Gastrocnemius medialis (tissue), 4 donors: ENCODE data around the gene ITGB2. TPM values are rescaled to one million over a fixed set of nuclear protein-coding genes. Genes with fewer than 3 reads are reported as not detected.

ENCODE experiments used
- ATAC-seq, 2 donors: fragments of 150-250 bp; one replicate each; pipeline ENCODE4 v1.9.1; 2016
- DNase-seq, 2 donors: peaks; one replicate each; pipeline ENCODE4 v3.0.0-alpha.2; 2019
- H3K27ac ChIP-seq, 4 donors: fragments of 200-600 bp; sonication (generic); 1 replicate in 1 of 4; 2 replicates in 3 of 4; pipeline ENCODE4 v1.5.1; 2016 to 2018; ENCODE audit warnings: mild to moderate bottlenecking in 2 of 4, moderate library complexity in 1 of 4
- H3K27me3 ChIP-seq, 3 donors: fragments of 200-600 bp; sonication (generic) in 2 of 3; 1 replicate in 1 of 3; 2 replicates in 2 of 3; pipeline versions ENCODE4 v1.5.1 to v1.6.0; 2016 to 2019; ENCODE audit warnings: mild to moderate bottlenecking in 1 of 3, moderate library complexity in 1 of 3
- H3K36me3 ChIP-seq, 2 donors: fragments of 200-600 bp; sonication (generic) in 1 of 2; one replicate each; pipeline ENCODE4 v1.5.1; 2017 to 2018
- H3K4me1 ChIP-seq, 2 donors: fragments of 200-600 bp; sonication (generic) in 1 of 2; one replicate each; pipeline ENCODE4 v1.5.1; 2016 to 2017; ENCODE audit warnings: mild to moderate bottlenecking in 2 of 2
- H3K4me3 ChIP-seq, 4 donors: fragments of 200-600 bp; sonication (generic) in 3 of 4; 1 replicate in 1 of 4; 2 replicates in 3 of 4; pipeline ENCODE4 v1.5.1; 2016 to 2019; ENCODE audit warnings: mild to moderate bottlenecking in 2 of 4
- H3K9me3 ChIP-seq, 3 donors: fragments of 200-600 bp; sonication (generic) in 2 of 3; 1 replicate in 1 of 3; 2 replicates in 2 of 3; pipeline ENCODE4 v1.5.1; 2016 to 2019
- POLR2A ChIP-seq, 2 donors: fragments of 450-650 bp; IDR thresholded peaks; one replicate each; pipeline ENCODE4 v1.6.1; 2017; ENCODE audit warnings: antibody characterized with exemption in 2 of 2, mild to moderate bottlenecking in 2 of 2, moderate library complexity in 2 of 2
- in situ Hi-C, 4 donors: fragments of 200-750 bp; cut with MboI; loops; one replicate each; pipeline versions ENCODE4 v1.15.0 to v1.8.0; 2017; ENCODE audit warnings: low sequenced_read_pairs in 4 of 4
- intact Hi-C: fragments of 100-400 bp; cut with DNase I; formaldehyde crosslinking; loops from one replicate; pipeline ENCODE4 v1.15.1; 2023; ENCODE audit warnings: low total_unique reads
- total RNA-seq, 4 donors: library from RNA; depleted of rRNA; stranded (reverse); fragments of >200 nt; gene quantifications; one replicate each; pipeline versions ENCODE4 v1.1.0 to v1.2.3, GENCODE V29; 2016
- TF ChIP-seq, protein P1 (sequence below), 5 experiments: fragments of 450-650 bp in 3 of 5; fragments of 200-600 bp in 2 of 5; sonication (generic) in 2 of 5; IDR thresholded peaks in 4 of 5; conservative IDR thresholded peaks in 1 of 5; 1 replicate in 4 of 5; 2 replicates in 1 of 5; pipeline ENCODE4 v1.5.1; 2016 to 2019; ENCODE audit warnings: antibody characterized with exemption in 5 of 5, mild to moderate bottlenecking in 3 of 5, moderate library complexity in 3 of 5

Gene ITGB2
- total RNA-seq, 4 donors from 2014 or later, result 10.9 to 41.7 (median 27.4) TPM

GRCh38 chr21:44927587-44928461 is 7.1 kb upstream of the ITGB2 start:
- Histone ChIP-seq H3K36me3 (no peaks in the 10 kb centered on the region), H3K4me3 (no peak overlapping the region), H3K27me3 (peaks cover 40 to 50% (median 50%) of the 10 kb centered on the region in 3 donors), H3K4me1 (peaks cover 0 to 15% of the 10 kb centered on the region in 2 donors), H3K27ac (no peak overlapping the region), H3K9me3 (no peaks in the 10 kb centered on the region)
- ATAC-seq, result peak in 1 of 2 donors; percentile 26
- no peak for DNase-seq
- intact Hi-C loops, result no loop called here
- in situ Hi-C loops, result loop anchor here in 1 of 4 donors (25.0 kb wide), 1 partner anchor 359 kb away; the partner anchor contains the start of gene POFUT2
- TF ChIP-seq, protein P1, sequence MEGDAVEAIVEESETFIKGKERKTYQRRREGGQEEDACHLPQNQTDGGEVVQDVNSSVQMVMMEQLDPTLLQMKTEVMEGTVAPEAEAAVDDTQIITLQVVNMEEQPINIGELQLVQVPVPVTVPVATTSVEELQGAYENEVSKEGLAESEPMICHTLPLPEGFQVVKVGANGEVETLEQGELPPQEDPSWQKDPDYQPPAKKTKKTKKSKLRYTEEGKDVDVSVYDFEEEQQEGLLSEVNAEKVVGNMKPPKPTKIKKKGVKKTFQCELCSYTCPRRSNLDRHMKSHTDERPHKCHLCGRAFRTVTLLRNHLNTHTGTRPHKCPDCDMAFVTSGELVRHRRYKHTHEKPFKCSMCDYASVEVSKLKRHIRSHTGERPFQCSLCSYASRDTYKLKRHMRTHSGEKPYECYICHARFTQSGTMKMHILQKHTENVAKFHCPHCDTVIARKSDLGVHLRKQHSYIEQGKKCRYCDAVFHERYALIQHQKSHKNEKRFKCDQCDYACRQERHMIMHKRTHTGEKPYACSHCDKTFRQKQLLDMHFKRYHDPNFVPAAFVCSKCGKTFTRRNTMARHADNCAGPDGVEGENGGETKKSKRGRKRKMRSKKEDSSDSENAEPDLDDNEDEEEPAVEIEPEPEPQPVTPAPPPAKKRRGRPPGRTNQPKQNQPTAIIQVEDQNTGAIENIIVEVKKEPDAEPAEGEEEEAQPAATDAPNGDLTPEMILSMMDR (IDR thresholded peaks at IDR 0.05 in 4 of 5, conservative IDR thresholded peaks at IDR 0.05 in 1 of 5), result no peak
- TF ChIP-seq POLR2A (IDR thresholded peaks at IDR 0.05), result no peak

GRCh38 chr21:44927259-44927586 is 6.5 kb upstream of the ITGB2 start:
- no peaks in the 10 kb centered on the region for H3K36me3 ChIP-seq
- DNase-seq, result no peak
- peaks cover 0 to 11% of the 10 kb centered on the region in 2 donors for H3K4me1 ChIP-seq
- H3K4me3 ChIP-seq, result no peak overlapping the region
- intact Hi-C loops, result no loop called here
- no peak for TF ChIP-seq POLR2A (IDR thresholded peaks at IDR 0.05)
- TF ChIP-seq, protein P1 (IDR thresholded peaks at IDR 0.05 in 4 of 5, conservative IDR thresholded peaks at IDR 0.05 in 1 of 5), result no peak
- no peak overlapping the region for H3K27ac ChIP-seq
- H3K9me3 ChIP-seq, result no peaks in the 10 kb centered on the region
- in situ Hi-C loops, result loop anchor here in 1 of 4 donors (25.0 kb wide), 1 partner anchor 360 kb away; the partner anchor contains the start of gene POFUT2
- peaks cover 39 to 47% (median 44%) of the 10 kb centered on the region in 3 donors for H3K27me3 ChIP-seq
- ATAC-seq, result no peak

GRCh38 chr21:44926331-44927101 is 5.8 kb upstream of the ITGB2 start:
- TF ChIP-seq, protein P1 (IDR thresholded peaks at IDR 0.05 in 4 of 5, conservative IDR thresholded peaks at IDR 0.05 in 1 of 5), result no peak
- no peak for TF ChIP-seq POLR2A (IDR thresholded peaks at IDR 0.05)
- peaks cover 33 to 39% (median 37%) of the 10 kb centered on the region in 3 donors for H3K27me3 ChIP-seq
- H3K4me3 ChIP-seq, result no peak overlapping the region
- H3K9me3 ChIP-seq, result no peaks in the 10 kb centered on the region
- in situ Hi-C loops, result loop anchor here in 1 of 4 donors (25.0 kb wide), 1 partner anchor 361 kb away; the partner anchor contains the start of gene POFUT2
- no peak overlapping the region for H3K27ac ChIP-seq
- ATAC-seq (no peak), DNase-seq (no peak)
- intact Hi-C loops, result no loop called here
- peaks cover 0 to 4% of the 10 kb centered on the region in 2 donors for H3K4me1 ChIP-seq
- no peaks in the 10 kb centered on the region for H3K36me3 ChIP-seq

- Histone ChIP-seq H3K36me3 (no peaks in the 10 kb centered on the region), H3K27ac (peak overlapping the region in 1 of 4 donors; percentile 10), H3K9me3 (no peaks in the 10 kb centered on the region), H3K4me1 (no peaks in the 10 kb centered on the region), H3K4me3 (no peak overlapping the region), H3K27me3 (peaks cover 27 to 30% (median 28%) of the 10 kb centered on the region in 3 donors)
- in situ Hi-C loops, result loop anchor here in 1 of 4 donors (25.0 kb wide), 1 partner anchor 362 kb away; the partner anchor contains the start of gene POFUT2
- intact Hi-C loops, result no loop called here
- ATAC-seq (no peak), DNase-seq (no peak)
- TF ChIP-seq POLR2A (IDR thresholded peaks at IDR 0.05), result no peak
These were observed 4.7 kb upstream of the ITGB2 start for GRCh38 chr21:44925378-44925755.
